Keratinocyte (primary cell): ENCODE measurements around the gene SPZ1. TPM values are rescaled to one million over a fixed set of nuclear protein-coding genes. Genes with fewer than 3 reads are reported as not detected.

Experiments used
- DNase-seq: peaks from one replicate; pipeline ENCODE4 v3.0.0-alpha.2; 2011; ENCODE audit warnings: low read depth, missing footprints, low spot score
- FAIRE-seq: peaks from 2 replicates; lab custom pipeline; 2011; peaks lifted over from hg19 to GRCh38; lab: Jason Lieb, UNC
- H2AFZ ChIP-seq: 2 replicates; pipeline ENCODE4 v1.6.0; 2012; ENCODE audit warnings: low read length, control low read depth, inconsistent platforms; ENCODE audit not compliant: control insufficient read depth
- H3K27ac ChIP-seq: 2 replicates; pipeline ENCODE4 v1.5.1; 2011; ENCODE audit warnings: low read length; ENCODE audit not compliant: control insufficient read depth, insufficient read depth
- H3K27me3 ChIP-seq: 3 replicates; pipeline ENCODE4 v1.6.0; 2011; ENCODE audit warnings: low read length; ENCODE audit not compliant: control insufficient read depth, insufficient read depth; ENCODE audit errors: extremely low read depth
- H3K36me3 ChIP-seq, 2 experiments: 2 replicates in 1 of 2; 3 replicates in 1 of 2; pipeline ENCODE4 v1.5.1; 2011; ENCODE audit warnings: low read length in 2 of 2, mild to moderate bottlenecking in 1 of 2; ENCODE audit not compliant: control insufficient read depth in 2 of 2, insufficient read depth in 2 of 2; ENCODE audit errors: extremely low read depth in 1 of 2
- H3K4me1 ChIP-seq: 3 replicates; pipeline ENCODE4 v1.5.1; 2011; ENCODE audit warnings: low read length; ENCODE audit not compliant: control insufficient read depth, insufficient read depth; ENCODE audit errors: extremely low read depth
- H3K4me2 ChIP-seq: 3 replicates; pipeline ENCODE4 v1.6.0; 2011; ENCODE audit warnings: low read depth, low read length; ENCODE audit not compliant: control insufficient read depth, insufficient read depth; ENCODE audit errors: extremely low read depth
- H3K4me3 ChIP-seq, 3 experiments: fragments of 200-600 bp in 1 of 3; sonication (generic) in 1 of 3; 2 replicates in 2 of 3; 3 replicates in 1 of 3; pipeline ENCODE4 v1.5.1; 2011 to 2016; ENCODE audit warnings: low read length in 3 of 3, mild to moderate bottlenecking in 3 of 3, control low read depth in 2 of 3, inconsistent platforms in 1 of 3, low read depth in 1 of 3, mixed read lengths in 1 of 3, mixed run types in 1 of 3, moderate library complexity in 1 of 3; ENCODE audit not compliant: control insufficient read depth in 2 of 3, insufficient read depth in 2 of 3; ENCODE audit errors: extremely low read depth in 1 of 3
- H3K79me2 ChIP-seq: 2 replicates; pipeline ENCODE4 v1.6.0; 2012; ENCODE audit warnings: low read length; ENCODE audit not compliant: control insufficient read depth, insufficient read depth
- H3K9ac ChIP-seq: 3 replicates; pipeline ENCODE4 v1.6.0; 2011; ENCODE audit warnings: low read length; ENCODE audit not compliant: control insufficient read depth, insufficient read depth; ENCODE audit errors: extremely low read depth
- H3K9me1 ChIP-seq: 3 replicates; pipeline ENCODE4 v1.6.0; 2011; ENCODE audit warnings: low read length; ENCODE audit not compliant: control insufficient read depth, insufficient read depth; ENCODE audit errors: extremely low read depth
- H3K9me3 ChIP-seq: 2 replicates; pipeline ENCODE4 v1.5.1; 2012; ENCODE audit warnings: low read depth, low read length; ENCODE audit not compliant: control insufficient read depth
- H4K20me1 ChIP-seq: 3 replicates; pipeline ENCODE4 v1.6.0; 2011; ENCODE audit warnings: low read length; ENCODE audit not compliant: control insufficient read depth, insufficient read depth; ENCODE audit errors: extremely low read depth
- CTCF ChIP-seq, 3 experiments: IDR thresholded peaks in 1 of 3; conservative IDR thresholded peaks in 1 of 3; optimal IDR thresholded peaks in 1 of 3; 2 replicates in 2 of 3; 3 replicates in 1 of 3; pipeline versions ENCODE3 to v1.5.1; 2011; ENCODE audit warnings: low read length in 3 of 3, mild to moderate bottlenecking in 3 of 3, moderate library complexity in 2 of 3, control low read depth in 1 of 3, inconsistent platforms in 1 of 3; ENCODE audit not compliant: insufficient read depth in 2 of 3; ENCODE audit errors: extremely low read depth in 1 of 3
- EZH2 ChIP-seq: IDR thresholded peaks from one replicate; pipeline ENCODE4 v1.6.1; 2012; ENCODE audit warnings: inconsistent platforms, mild to moderate bottlenecking, low read length, moderate library complexity
- dilution Hi-C: fragments of 300-500 bp; cut with MboI; formaldehyde crosslinking; loops from one replicate; pipeline ENCODE4 v1.7.0; 2020; ENCODE audit warnings: low sequenced_read_pairs; ENCODE audit not compliant: extremely low pct_ligation_motif_present
- polyA plus RNA-seq, 5 experiments: library from polyadenylated mRNA; depleted of rRNA in 3 of 5; stranded (reverse) in 3 of 5; stranded (forward) in 1 of 5; unstranded in 1 of 5; fragments of >200 nt; gene quantifications; 1 replicate in 1 of 5; 2 replicates in 3 of 5; 3 replicates in 1 of 5; pipeline versions ENCODE4 v1.2.1 to v1.2.3, GENCODE V29; 2011 to 2012; ENCODE audit warnings: missing spikeins in 2 of 5, low read depth in 1 of 5, low replicate concordance in 1 of 5

SPZ1 gene
- polyA plus RNA-seq, 1 donor (not counting 4 experiments of a cell fraction or from before 2014, with no cell fraction given), result not detected

- no peak for FAIRE-seq
- dilution Hi-C loops, result no loop called here
- Histone ChIP-seq H3K9me3 (no peaks in the 10 kb centered on the region), H4K20me1 (no peaks in the 10 kb centered on the region), H3K9me1 (no peaks in the 10 kb centered on the region), H3K36me3 (no peaks in the 10 kb centered on the region), H2AFZ (no peak overlapping the region), H3K27me3 (no peaks in the 10 kb centered on the region), H3K4me2 (no peak overlapping the region), H3K27ac (no peak overlapping the region), H3K79me2 (no peaks in the 10 kb centered on the region), H3K9ac (no peak overlapping the region), H3K4me3 (no peak overlapping the region), H3K4me1 (no peaks in the 10 kb centered on the region)
- DNase-seq, result no peak
- TF ChIP-seq CTCF (optimal IDR thresholded peaks at IDR 0.05 in 1 of 3, IDR thresholded peaks at IDR 0.05 in 1 of 3, conservative IDR thresholded peaks at IDR 0.05 in 1 of 3; ENCODE audit: extremely low read depth in 1 of 3, insufficient read depth in 2 of 3, low read length in 3 of 3) (no peak), EZH2 (no peak)
Observed at GRCh38 chr5:80284720-80285119, 35.1 kb upstream of the SPZ1 start.

- H4K20me1 ChIP-seq, result no peaks in the 10 kb centered on the region
- H3K9me3 ChIP-seq, result no peaks in the 10 kb centered on the region
- DNase-seq, result no peak
- no peak for TF ChIP-seq CTCF (optimal IDR thresholded peaks at IDR 0.05 in 1 of 3, IDR thresholded peaks at IDR 0.05 in 1 of 3, conservative IDR thresholded peaks at IDR 0.05 in 1 of 3; ENCODE audit: extremely low read depth in 1 of 3, insufficient read depth in 2 of 3, low read length in 3 of 3)
- TF ChIP-seq EZH2, result no peak
- H3K27ac ChIP-seq, result no peak overlapping the region
- no peaks in the 10 kb centered on the region for H3K9me1 ChIP-seq
- H3K79me2 ChIP-seq, result no peaks in the 10 kb centered on the region
- H3K36me3 ChIP-seq, result no peaks in the 10 kb centered on the region
- H3K4me2 ChIP-seq, result no peak overlapping the region
- H3K9ac ChIP-seq, result no peak overlapping the region
- FAIRE-seq, result no peak
- dilution Hi-C loops, result no loop called here
- no peak overlapping the region for H3K4me3 ChIP-seq
- H3K4me1 ChIP-seq, result no peaks in the 10 kb centered on the region
- H2AFZ ChIP-seq, result no peak overlapping the region
- no peaks in the 10 kb centered on the region for H3K27me3 ChIP-seq
Observed at GRCh38 chr5:80288177-80288576, 31.6 kb upstream of the SPZ1 start.
